Gastrocnemius medialis (tissue), 4 donors: ENCODE data around the gene TLX2.

Experiments
- CTCF ChIP-seq, 5 experiments: fragments of 450-650 bp in 3 of 5; fragments of 200-600 bp in 2 of 5; sonication (generic) in 2 of 5; IDR thresholded peaks in 4 of 5; conservative IDR thresholded peaks in 1 of 5; 1 replicate in 4 of 5; 2 replicates in 1 of 5; pipeline ENCODE4 v1.5.1; 2016 to 2019; ENCODE audit warnings: antibody characterized with exemption in 5 of 5, mild to moderate bottlenecking in 3 of 5, moderate library complexity in 3 of 5
- POLR2A ChIP-seq, 2 donors: fragments of 450-650 bp; IDR thresholded peaks; one replicate each; pipeline ENCODE4 v1.6.1; 2017; ENCODE audit warnings: antibody characterized with exemption in 2 of 2, mild to moderate bottlenecking in 2 of 2, moderate library complexity in 2 of 2

- TF ChIP-seq CTCF (IDR thresholded peaks at IDR 0.05 in 4 of 5, conservative IDR thresholded peaks at IDR 0.05 in 1 of 5) (no peak), POLR2A (IDR thresholded peaks at IDR 0.05) (no peak)
Observed at GRCh38 chr2:74495440-74495839, 18.8 kb upstream of the TLX2 start.
